HUES48 (cell line): ENCODE results near the gene DOCK9.

ENCODE experiments used
- H3K27ac ChIP-seq: one replicate; pipeline ENCODE4 v1.7.0; 2013; ENCODE audit warnings: low read depth, low read length, inconsistent platforms
- H3K27me3 ChIP-seq: 2 replicates; pipeline ENCODE4 v1.6.1; 2013; ENCODE audit warnings: mild to moderate bottlenecking, low read length; ENCODE audit not compliant: control insufficient read depth, insufficient read depth
- H3K36me3 ChIP-seq: 2 replicates; pipeline ENCODE4 v1.6.1; 2013; ENCODE audit warnings: low read length; ENCODE audit not compliant: control insufficient read depth, insufficient read depth
- H3K4me1 ChIP-seq: 2 replicates; pipeline ENCODE4 v1.6.1; 2013; ENCODE audit warnings: mild to moderate bottlenecking, low read length; ENCODE audit not compliant: control insufficient read depth, insufficient read depth
- H3K4me3 ChIP-seq: 2 replicates; pipeline ENCODE4 v1.5.1; 2013; ENCODE audit warnings: mild to moderate bottlenecking, low read depth, low read length
- H3K9ac ChIP-seq: 2 replicates; pipeline ENCODE4 v1.6.1; 2013; ENCODE audit warnings: mild to moderate bottlenecking, low read depth, low read length, moderate library complexity
- H3K9me3 ChIP-seq: 2 replicates; pipeline ENCODE4 v1.6.1; 2013; ENCODE audit warnings: low read length; ENCODE audit not compliant: control insufficient read depth, insufficient read depth

DOCK9 gene

DNA sequence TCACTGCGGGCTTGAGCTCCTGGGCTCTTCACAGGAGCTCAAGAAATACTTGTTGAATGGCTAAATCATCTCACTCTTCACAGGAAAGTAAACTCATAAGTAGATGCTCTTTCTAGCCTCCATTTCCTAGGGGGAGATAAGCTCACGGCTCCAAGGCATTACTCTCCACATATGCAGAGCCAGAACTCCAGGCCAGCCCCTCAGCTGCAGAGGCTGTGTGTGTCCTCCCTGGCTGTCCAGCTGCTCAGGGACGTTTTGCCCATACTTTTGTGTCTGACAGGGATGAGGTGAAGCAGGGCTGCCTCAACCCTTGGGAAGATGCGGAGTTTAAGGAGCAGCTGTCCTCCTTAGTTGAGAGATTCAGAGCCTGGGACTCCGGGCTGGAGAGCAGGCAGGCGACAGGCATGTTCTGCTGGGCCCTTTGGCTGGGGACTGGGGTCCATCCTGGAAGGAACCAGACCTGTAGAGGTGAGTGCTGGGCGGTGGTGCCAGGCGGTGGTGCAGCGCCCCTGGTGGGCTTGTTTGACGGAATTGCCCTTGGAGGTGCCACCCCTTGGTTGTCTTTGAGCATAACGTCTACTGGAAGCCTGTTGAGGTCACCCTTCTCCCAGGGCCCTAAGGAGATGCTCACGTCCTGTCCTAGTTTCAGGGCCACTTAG lies 204.9 kb downstream of the DOCK9 start:
- Histone ChIP-seq H3K27ac (no peak overlapping the region), H3K27me3 (no peaks in the 10 kb centered on the region), H3K9ac (no peak overlapping the region), H3K9me3 (no peaks in the 10 kb centered on the region), H3K4me3 (no peak overlapping the region), H3K36me3 (no peaks in the 10 kb centered on the region), H3K4me1 (no peaks in the 10 kb centered on the region)

DNA sequence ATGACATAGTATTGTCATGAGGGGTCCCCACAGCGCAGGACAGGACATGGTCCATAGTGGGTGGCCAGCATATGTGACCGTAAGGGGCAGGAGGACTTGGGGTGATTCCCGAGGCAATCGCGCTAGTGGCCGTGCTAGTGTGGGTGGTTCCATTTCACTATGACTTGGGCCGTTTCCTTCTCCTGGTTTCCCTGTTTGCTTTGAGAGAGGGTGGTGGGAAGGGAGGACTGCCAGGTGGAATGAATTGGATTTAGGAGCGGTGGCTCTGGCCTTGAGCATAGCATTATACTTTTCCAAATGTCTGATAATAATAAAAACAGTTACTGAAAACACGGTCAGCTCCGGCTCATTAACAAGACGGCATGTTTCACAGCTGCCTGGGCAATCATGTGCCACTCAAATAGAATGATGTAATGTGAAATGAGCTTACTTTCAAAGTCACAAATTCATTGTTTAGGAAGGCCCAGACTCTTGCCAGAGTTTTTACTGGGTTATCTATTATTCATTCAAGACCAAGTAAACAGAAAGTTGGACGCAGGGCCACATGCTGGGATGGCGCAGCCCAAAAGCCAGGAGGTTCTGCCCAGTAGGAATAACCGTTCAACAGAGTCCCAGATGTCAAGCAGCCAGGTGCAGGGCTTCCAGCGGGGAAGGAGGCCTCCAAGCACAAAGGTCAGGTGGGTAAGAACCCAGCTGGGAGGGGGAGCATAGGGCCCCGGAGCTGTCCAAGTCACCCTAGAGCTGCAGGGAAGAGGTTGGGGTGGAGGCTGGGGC lies 205.8 kb downstream of the DOCK9 start:
- Histone ChIP-seq H3K4me1 (no peaks in the 10 kb centered on the region), H3K4me3 (no peak overlapping the region), H3K36me3 (no peaks in the 10 kb centered on the region), H3K27me3 (no peaks in the 10 kb centered on the region), H3K27ac (no peak overlapping the region), H3K9me3 (no peaks in the 10 kb centered on the region), H3K9ac (no peak overlapping the region)

DNA sequence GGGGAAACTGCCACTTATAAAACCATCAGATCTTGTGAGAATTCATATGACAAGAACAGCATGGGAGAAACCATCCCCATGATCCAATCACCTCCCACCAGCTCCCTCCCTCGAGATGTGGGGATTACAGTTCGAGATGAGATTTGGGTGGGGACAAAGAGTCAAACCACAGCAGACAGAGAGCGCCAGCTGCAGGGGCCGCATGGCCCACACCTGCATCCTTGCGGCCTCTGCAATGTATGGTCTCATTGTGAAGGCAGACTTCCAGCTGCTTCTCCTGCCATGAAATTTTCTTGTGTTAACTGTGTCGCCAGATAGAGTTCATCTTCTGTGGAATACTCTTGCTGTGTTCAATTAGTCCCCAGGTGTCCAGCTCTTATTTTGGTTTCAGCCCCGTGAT lies 208.1 kb downstream of the DOCK9 start:
- H3K9me3 ChIP-seq, result no peaks in the 10 kb centered on the region
- no peaks in the 10 kb centered on the region for H3K4me1 ChIP-seq
- H3K27me3 ChIP-seq, result no peaks in the 10 kb centered on the region
- no peaks in the 10 kb centered on the region for H3K36me3 ChIP-seq
- no peak overlapping the region for H3K9ac ChIP-seq
- H3K4me3 ChIP-seq, result no peak overlapping the region
- H3K27ac ChIP-seq, result no peak overlapping the region

DNA sequence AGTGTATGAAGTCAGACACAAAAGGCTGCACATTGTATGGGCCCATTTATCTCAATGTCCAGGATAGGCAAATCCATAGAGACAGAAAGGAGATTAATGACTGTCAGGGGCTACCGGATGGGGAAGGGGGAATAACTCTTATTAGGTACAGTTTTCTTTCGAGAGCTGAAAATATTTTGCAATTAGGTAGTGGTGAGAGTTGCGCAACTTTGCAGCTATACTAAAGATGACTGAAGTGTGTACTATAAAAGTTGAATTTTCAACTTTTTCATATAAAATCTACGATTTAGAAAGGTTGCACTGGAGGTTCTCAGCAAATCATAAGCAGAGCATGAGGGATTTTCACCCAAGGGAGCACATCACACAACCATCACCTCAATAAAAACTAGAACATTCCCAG lies 209.3 kb downstream of the DOCK9 start:
- no peaks in the 10 kb centered on the region for H3K36me3 ChIP-seq
- no peak overlapping the region for H3K9ac ChIP-seq
- no peak overlapping the region for H3K4me3 ChIP-seq
- H3K9me3 ChIP-seq, result no peaks in the 10 kb centered on the region
- H3K27ac ChIP-seq, result no peak overlapping the region
- no peaks in the 10 kb centered on the region for H3K27me3 ChIP-seq
- H3K4me1 ChIP-seq, result no peaks in the 10 kb centered on the region

DNA sequence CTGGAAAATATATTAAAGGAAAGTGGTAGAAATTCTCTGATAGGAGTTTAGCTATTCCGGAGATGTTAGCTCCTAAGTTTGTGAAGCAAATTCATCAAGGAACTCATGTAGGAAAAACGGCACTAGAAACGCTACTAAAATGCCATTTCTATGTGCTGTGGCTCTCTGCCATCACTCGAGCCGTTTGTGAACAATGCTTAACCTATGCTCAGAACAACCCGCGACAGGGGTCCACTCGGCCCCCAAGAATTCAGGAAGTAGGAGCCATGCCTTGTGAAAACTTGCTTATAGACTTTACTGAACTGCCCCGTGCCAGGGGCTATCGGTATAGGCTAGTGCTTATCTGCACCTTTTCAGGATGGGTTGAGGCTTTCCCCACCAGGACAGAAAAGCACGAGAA lies 211.2 kb downstream of the DOCK9 start:
- no peaks in the 10 kb centered on the region for H3K4me1 ChIP-seq
- H3K36me3 ChIP-seq, result no peaks in the 10 kb centered on the region
- no peak overlapping the region for H3K4me3 ChIP-seq
- no peaks in the 10 kb centered on the region for H3K27me3 ChIP-seq
- H3K9ac ChIP-seq, result no peak overlapping the region
- H3K27ac ChIP-seq, result no peak overlapping the region
- no peaks in the 10 kb centered on the region for H3K9me3 ChIP-seq

DNA sequence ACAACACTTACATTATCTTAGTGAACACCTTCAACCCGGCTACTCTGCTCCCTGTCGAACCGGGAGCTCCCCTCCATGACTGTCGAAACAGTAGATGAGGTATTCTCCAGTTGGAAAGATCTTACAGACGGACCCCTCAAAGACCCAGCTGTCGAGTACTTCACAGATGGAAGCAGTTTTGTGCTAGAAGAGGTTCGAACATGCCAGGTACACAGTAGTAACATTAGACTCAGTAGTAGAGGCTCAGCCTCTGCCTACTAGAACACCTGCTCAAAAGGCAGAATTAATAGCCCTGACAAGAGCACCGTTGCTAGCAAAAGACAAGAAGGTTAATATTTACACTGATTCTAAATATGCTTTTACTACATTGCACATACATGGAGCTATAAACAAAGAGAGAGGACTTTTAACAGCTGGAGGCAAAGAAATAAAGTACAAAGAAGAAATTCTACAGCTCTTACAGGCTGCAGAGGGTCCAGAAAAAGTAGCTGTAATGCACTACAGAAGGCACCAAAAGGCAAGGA lies 211.8 kb downstream of the DOCK9 start:
- no peak overlapping the region for H3K27ac ChIP-seq
- H3K27me3 ChIP-seq, result no peaks in the 10 kb centered on the region

DNA sequence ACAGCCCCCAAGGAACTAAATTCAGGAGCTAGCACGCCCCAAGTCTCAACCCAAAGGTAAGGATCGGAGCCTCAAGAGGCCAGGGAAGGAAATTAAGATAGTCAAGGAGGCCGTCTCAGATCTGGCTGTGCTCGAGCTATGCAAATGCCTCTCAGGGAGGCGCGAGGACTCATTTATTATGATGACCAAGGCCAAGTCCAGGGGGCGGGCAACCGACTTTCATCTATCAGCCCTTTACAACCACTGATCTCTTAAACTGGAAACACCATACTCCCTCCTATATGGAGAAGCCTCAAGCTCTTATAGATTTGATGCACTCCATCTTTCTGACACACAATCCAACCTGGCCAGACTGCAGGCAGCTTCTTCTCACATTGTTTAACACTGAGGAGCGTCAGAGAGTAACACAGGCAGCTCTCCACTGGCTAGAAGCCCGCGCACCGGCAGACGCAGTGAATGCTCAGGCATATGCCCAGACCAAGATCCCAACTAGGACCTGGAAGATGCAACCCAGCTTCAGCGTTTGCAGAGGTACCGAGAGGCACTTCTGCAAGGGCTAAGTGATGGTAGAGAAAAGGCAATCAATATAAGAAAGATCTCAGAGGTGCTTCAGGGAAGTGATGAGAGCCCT lies 215.8 kb downstream of the DOCK9 start:
- Histone ChIP-seq H3K9ac (no peak overlapping the region), H3K27me3 (no peaks in the 10 kb centered on the region), H3K36me3 (no peaks in the 10 kb centered on the region), H3K27ac (no peak overlapping the region), H3K4me3 (no peak overlapping the region), H3K9me3 (peaks cover 4% of the 10 kb centered on the region; the same call in 1 of the 2 replicates), H3K4me1 (no peaks in the 10 kb centered on the region)

More for the DNA sequence above, 211.8 kb downstream of the DOCK9 start:
- H3K36me3 ChIP-seq, result no peaks in the 10 kb centered on the region
- H3K4me1 ChIP-seq, result no peaks in the 10 kb centered on the region
- no peaks in the 10 kb centered on the region for H3K9me3 ChIP-seq
- H3K9ac ChIP-seq, result no peak overlapping the region
- no peak overlapping the region for H3K4me3 ChIP-seq

DNA sequence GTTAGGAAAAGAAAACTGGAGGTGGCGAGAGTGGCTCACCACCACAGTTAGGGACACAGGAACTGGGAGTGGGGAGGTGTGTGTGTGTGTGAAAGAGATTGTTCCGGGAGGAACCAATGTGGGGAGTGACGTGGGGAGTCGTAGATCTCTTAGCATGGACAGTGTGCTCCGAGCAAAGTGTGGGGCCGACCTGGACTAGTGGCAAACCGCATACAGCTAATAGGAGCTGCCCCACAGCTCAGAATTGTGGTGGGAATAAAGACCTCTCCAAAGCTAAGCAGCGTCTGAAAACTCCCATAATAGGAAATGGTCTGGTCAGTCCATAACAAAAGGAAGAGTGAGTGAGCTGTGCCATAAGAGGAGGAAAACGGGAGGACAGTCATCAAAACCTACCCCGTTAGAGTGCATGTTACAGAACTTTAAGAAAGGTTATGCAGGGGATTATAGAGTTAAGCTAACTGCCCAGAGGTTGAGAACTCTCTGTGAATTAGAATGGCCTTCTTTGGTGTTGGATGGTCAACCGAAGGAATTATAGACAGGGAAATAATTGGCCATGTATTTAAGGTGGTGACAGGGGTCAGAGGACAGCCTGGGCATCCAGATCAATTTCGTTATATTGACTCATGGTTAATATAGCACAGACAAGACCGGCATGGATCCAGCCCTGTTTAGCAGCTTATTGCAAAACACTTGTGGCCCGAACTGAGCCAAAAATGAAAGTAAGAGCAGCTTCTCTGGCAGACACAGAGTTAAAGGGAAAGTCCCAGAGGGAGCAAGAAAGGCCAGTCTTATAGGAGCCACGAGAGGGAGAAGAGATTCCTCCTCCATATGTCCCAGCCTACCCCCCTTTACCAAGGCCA lies 216.5 kb downstream of the DOCK9 start:
- no peaks in the 10 kb centered on the region for H3K4me1 ChIP-seq
- no peak overlapping the region for H3K9ac ChIP-seq
- H3K27me3 ChIP-seq, result no peaks in the 10 kb centered on the region
- no peak overlapping the region for H3K4me3 ChIP-seq
- no peaks in the 10 kb centered on the region for H3K36me3 ChIP-seq
- H3K27ac ChIP-seq, result no peak overlapping the region
- H3K9me3 ChIP-seq, result peaks cover 4% of the 10 kb centered on the region; the same call in 1 of the 2 replicates

DNA sequence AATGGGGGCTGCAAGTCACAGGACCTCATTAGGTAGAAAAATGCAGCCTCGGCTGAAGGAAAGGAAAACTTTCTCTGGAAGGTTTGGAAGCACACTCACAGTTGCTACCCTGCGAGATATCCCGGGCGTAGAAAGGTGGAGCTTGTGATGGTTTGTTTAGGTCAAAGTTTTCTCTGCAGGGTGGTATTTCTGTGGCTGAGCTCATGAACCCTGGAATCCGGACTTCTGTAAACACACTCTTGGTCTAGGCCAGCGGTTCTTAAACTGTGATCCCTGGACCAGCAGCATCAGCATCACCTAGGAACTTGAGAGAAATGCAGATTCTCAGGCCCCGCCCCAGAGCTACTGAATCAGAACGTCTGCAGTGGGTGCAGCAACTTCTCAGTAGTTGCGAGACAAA lies 222.1 kb downstream of the DOCK9 start:
- Histone ChIP-seq H3K27me3 (peaks cover 24% of the 10 kb centered on the region), H3K9ac (no peak overlapping the region), H3K9me3 (peaks cover 4% of the 10 kb centered on the region; the same call in 1 of the 2 replicates), H3K4me3 (no peak overlapping the region), H3K27ac (no peak overlapping the region), H3K36me3 (no peaks in the 10 kb centered on the region), H3K4me1 (peaks cover 7% of the 10 kb centered on the region)

DNA sequence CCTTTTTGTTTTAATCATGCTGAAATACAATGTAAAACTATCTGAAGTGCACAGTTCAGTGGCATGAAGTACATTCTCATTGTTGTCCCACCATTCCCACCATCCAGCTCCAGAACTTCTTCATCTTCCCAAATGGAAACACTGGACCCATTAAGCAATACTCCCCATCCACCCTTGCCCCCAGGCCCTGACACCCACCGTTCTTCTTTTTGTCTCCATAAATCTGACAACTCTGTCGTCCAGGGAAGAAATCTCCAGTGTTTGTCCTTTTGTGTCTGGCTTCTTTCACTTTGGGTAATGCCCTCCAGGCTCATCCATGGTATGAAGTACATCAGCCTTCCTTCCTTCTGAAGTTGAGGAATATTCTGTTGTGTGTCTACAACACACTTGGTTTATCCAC lies 222.7 kb downstream of the DOCK9 start:
- H3K27ac ChIP-seq, result no peak overlapping the region
- no peaks in the 10 kb centered on the region for H3K9me3 ChIP-seq
- H3K4me3 ChIP-seq, result no peak overlapping the region

More for the DNA sequence above, 222.7 kb downstream of the DOCK9 start:
- Histone ChIP-seq H3K9ac (no peak overlapping the region), H3K4me1 (peaks cover 7% of the 10 kb centered on the region), H3K27me3 (peaks cover 24% of the 10 kb centered on the region), H3K36me3 (no peaks in the 10 kb centered on the region)
